Hair follicular keratinocyte (primary cell): ENCODE results near the gene APOL5. TPM values are rescaled to one million over a fixed set of nuclear protein-coding genes. Genes with fewer than 3 reads are reported as not detected.

ENCODE experiments used
- total RNA-seq: library from RNA; depleted of rRNA; stranded (reverse); fragments of >200 nt; gene quantifications from 2 replicates; pipeline ENCODE4 v1.2.3, GENCODE V29; 2015

APOL5 gene
- total RNA-seq = not detected in 2 replicates

GRCh38 chr22:35717572-35717971 lies at the start of gene APOL5:
TSS of gene APOL5 (plus strand) at chr22:35717872. CDS start at chr22:35717872, 0 bp downstream.

Other genes starting within 250 kb of the APOL5 start
- under 0.01 and 0.46 TPM in 2 replicates for gene RASD2, start 177.0 kb upstream of the APOL5 start, total RNA-seq
- not detected in 2 replicates for gene MB, start 100.5 kb upstream of the APOL5 start, total RNA-seq
- gene APOL6, start 69.4 kb upstream of the APOL5 start, total RNA-seq = 4.3 and 11.7 TPM in 2 replicates